NOMO-1 (cell line): ENCODE results near the gene CD2.

Source experiments
- DNase-seq, 2 experiments: peaks; one replicate each; lab custom pipeline; 2025; ENCODE audit not compliant: unreplicated experiment in 2 of 2; lab: John Stamatoyannopoulos, UW

The CD2 gene, protein sequence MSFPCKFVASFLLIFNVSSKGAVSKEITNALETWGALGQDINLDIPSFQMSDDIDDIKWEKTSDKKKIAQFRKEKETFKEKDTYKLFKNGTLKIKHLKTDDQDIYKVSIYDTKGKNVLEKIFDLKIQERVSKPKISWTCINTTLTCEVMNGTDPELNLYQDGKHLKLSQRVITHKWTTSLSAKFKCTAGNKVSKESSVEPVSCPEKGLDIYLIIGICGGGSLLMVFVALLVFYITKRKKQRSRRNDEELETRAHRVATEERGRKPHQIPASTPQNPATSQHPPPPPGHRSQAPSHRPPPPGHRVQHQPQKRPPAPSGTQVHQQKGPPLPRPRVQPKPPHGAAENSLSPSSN

GRCh38 chr1:116754198-116754977 lies at the start of gene CD2:
Gene CD2 (plus strand): TSS chr1:116754430. CDS start chr1:116754493, 63 bp downstream.
- DNase-seq = peak in 1 of 2 experiments; percentile 7

- no peak for DNase-seq
Observed at GRCh38 chr1:116706123-116706522, 48.1 kb upstream of the CD2 start.

GRCh38 chr1:116706841-116707240 lies 47.4 kb upstream of the CD2 start:
- no peak for DNase-seq

DNA sequence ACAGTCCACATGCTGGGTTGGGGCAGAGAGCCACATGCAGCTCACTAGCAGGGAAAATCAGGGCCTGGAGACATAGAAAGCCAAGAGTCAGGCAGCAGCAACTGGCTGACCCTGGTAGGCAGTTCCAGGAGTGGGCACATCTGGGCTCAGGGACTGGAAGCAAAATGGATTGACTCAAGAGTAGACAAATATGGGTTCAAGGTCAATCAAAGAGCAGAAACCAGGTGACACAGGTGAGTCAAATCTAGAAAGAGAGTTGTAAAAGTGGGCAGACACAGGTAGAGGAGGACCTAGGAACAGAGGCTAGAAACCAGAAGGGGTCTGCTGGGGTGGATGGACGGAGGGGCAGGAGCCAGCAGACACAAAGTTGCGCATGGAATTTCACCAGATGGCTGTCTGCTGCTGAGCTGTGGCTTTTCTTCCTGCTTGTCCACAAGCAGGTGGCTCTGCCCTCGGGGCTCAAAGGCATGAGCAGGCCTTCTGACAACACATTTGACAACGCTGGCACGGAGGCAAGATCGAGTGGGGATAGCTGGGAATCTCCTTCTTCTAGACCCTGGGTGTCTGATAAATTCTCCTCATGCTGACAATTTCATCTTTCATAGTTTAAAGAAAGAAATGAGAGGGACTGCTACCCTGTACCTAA lies 45.9 kb upstream of the CD2 start:
- DNase-seq = no peak

DNA sequence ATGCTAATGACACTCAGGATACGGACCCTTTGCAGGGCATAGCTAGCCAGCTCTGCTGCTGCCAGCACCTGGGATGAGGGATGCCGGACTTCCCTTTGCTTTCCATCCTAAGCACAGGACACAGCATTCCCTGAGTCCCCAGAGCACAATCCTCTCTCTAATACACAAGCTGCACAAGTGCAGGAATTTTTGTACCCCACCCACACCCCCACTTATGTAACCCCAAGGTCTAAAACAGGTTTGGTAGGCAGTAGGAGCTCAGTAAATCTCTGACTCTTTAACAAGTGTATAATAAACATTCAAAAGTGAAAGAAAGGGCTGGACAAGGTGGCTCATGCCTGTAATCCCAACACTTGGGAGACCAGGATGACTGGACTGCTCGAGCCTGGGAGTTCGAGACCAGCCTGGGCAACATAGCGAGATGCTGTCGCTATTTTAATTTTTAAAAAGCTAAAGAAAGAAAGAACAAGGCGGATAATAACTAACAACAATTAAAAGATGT lies 44.5 kb upstream of the CD2 start:
- DNase-seq = no peak

- no peak for DNase-seq
Observed at GRCh38 chr1:116710420-116711262, 43.6 kb upstream of the CD2 start.

DNA sequence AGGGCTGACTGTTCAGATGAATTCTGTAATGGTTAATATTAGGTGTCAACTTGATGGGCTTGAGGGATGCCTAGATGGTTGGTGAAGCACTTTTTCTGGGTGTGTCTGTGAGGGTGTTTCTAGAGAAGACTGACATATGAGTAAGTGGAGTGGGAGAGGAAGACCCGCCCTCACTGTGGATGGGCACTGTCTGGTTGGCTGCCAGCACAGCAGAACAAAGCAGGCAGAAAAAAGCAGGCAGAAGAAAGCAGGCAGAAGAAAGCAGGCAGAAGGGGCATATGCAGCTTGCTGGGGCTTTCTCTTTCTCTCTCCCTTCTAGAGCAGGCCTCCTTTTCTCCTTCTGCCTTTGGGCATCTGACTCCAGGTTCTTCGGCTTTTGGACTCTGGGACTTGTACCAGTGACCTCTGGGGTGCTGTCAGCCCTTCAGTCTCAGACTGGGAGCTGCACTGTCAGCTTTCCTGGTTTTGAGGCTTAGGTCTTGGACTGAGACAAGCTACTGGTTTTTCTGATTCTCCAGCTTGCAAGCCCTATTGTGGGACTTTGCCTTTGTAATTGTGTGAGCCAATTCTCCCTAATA lies 42.9 kb upstream of the CD2 start:
- DNase-seq = no peak

- no peak for DNase-seq
Observed at GRCh38 chr1:116712510-116712909, 41.7 kb upstream of the CD2 start.

DNA sequence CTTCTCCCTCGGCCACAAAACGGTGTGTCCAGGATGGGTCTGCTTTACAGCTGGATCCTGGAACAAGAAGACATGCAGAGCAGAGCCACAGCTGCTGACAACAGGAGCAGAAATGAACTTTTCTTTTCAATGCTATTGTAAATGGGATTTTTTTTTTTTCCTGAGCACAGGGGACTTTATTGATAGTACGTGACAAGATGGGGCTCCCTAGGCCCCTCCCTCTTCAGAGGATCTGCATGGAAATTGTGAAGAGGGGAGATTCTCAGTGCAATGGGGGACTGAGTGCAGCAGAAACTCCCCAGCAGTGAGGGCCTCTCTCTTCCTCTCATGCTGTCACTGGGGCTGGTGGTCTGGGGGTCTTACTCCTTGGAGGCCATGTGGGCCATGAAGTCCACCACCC lies 40.8 kb upstream of the CD2 start:
- no peak for DNase-seq

DNA sequence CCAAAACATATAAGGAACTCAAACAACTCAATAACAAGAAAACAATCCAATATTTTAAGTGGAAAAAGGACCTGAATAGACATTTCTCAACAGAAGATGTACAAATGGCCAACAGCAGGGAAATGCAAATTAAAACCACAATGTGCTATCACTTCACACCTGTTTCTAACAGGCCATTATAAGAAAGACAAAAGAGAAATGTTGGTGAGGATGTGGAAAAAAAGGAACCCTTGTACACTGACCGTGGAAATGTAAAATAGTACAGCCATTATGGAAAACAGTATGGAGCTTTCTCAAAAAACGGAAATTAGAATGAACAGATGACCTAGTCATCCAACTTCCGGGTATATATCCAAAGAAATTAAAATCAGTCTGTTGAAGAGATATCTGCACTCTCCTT lies 37.8 kb upstream of the CD2 start:
- DNase-seq = no peak

DNA sequence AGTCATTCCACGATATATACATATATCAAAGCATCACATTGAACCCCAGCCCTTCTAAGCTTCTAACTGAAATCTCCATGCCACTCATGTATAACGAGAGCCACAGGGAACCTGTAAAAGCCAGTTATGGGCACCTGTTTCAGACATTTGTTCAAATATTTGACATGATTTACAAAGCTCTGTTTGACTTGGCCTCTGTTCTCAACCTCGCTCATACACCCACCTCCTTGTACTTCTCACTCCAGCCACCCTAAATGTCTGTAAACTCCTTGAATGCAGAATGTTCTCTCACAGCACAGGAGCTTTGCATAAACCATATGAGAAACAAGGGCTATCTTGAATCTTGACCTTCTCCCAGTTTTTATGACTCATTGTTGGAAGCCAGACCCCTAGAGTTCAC lies 36.9 kb upstream of the CD2 start:
- DNase-seq = no peak

GRCh38 chr1:116720364-116721038 lies 33.7 kb upstream of the CD2 start:
- DNase-seq = no peak

DNA sequence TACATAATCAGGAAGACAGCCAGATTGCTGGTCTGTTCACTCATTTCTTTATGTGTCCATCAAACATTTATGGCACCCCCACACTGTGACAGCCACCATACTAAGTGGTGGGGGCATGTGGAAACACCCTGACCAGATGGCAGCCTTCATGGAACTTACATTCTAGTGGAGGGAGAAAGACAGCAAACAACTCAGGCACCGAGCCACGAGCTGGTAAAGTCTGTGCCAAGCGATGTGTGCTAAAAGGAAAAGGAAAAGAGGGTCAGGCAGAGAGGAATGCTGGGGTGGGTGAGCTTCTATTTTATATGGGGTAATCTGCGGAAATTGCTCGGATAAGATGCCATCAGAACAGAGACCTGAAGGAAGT lies 33.2 kb upstream of the CD2 start:
- no peak for DNase-seq

DNA sequence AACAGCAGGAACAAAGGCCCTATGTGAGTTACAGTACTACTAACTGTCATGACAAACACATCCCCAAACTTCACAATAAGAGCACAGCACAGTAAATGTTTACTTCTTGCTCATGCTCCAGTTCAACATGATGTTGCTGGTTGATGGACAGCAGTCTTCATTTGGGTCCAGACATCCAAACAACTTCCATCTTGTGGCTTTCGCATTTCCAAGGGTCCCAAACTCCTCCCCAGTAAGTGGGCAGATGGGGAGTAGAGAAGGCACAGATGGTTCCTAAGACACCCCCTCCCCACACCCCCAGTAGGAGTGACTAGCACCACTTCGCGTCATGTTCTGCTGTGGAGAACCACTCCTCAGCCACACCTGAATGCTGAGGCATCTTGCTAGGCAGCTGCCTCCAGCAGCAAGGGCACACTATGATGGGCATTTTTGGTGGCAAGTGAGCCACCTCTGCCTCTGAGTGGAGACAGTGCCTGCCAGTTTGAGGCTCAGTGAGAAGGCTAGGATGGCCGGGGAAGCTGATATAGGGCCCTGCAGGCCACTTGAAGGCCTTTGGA lies 32.7 kb upstream of the CD2 start:
- DNase-seq = no peak

GRCh38 chr1:116722016-116722838 lies 32.0 kb upstream of the CD2 start:
- no peak for DNase-seq

DNA sequence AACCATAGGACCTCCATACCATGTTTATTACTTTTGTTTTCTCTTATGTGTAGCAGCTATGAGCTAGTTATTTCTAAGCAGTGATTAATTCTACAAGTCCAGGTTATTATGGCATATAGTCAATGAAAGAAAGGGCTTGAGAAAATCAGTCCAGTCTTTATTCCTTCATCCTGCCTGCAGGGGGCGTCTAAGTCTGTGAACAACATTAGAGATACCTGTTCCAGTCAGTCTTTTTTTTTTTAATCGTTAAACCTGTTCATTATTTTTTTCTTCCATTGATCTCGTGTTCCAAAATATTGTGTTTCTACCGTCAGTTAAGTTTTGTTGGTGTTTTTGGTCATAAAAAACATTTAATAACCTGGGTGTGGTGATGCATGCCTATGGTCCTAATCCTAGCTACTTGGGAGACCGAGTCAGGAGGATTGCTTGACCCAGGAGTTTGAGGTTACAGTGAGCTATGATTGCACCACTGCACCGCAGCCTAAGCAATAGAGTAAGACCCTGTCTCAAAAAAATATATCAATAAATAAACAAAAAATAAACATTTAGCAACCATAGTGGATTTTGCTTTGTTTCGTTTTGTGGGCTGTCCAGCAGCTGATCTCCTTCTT lies 29.4 kb upstream of the CD2 start:
- peak; percentile 0 to 59 for DNase-seq

GRCh38 chr1:116725798-116726197 lies 28.4 kb upstream of the CD2 start:
- DNase-seq = no peak
